Glutamatergic neuron (in vitro differentiated cells): ENCODE data around the gene RTN3. TPM values are rescaled to one million over a fixed set of nuclear protein-coding genes. Genes with fewer than 3 reads are reported as not detected.

Experiments
- DNase-seq: peaks from one replicate; pipeline ENCODE4 v3.0.0; 2022
- H3K27ac Mint-ChIP-seq: one replicate; pipeline ENCODE4 v1.8.0; 2020; ENCODE audit warnings: mild to moderate bottlenecking, mixed read lengths, inconsistent platforms; ENCODE audit not compliant: unreplicated experiment
- H3K27me3 Mint-ChIP-seq: one replicate; pipeline ENCODE4 v1.8.0; 2020; ENCODE audit warnings: mild to moderate bottlenecking, moderate library complexity, mixed read lengths, inconsistent platforms; ENCODE audit not compliant: unreplicated experiment
- H3K36me3 Mint-ChIP-seq: one replicate; pipeline ENCODE4 v1.8.0; 2020; ENCODE audit warnings: mild to moderate bottlenecking, mixed read lengths, inconsistent platforms; ENCODE audit not compliant: unreplicated experiment
- H3K4me1 Mint-ChIP-seq: one replicate; pipeline ENCODE4 v1.8.0; 2020; ENCODE audit warnings: mild to moderate bottlenecking, low read depth, mixed read lengths, inconsistent platforms; ENCODE audit not compliant: unreplicated experiment
- H3K4me3 Mint-ChIP-seq: one replicate; pipeline ENCODE4 v1.8.0; 2020; ENCODE audit warnings: mild to moderate bottlenecking, mixed read lengths, inconsistent platforms; ENCODE audit not compliant: unreplicated experiment
- H3K9me3 Mint-ChIP-seq: one replicate; pipeline ENCODE4 v1.8.0; 2020; ENCODE audit warnings: mild to moderate bottlenecking, moderate library complexity, mixed read lengths, inconsistent platforms; ENCODE audit not compliant: unreplicated experiment
- CTCF ChIP-seq: fragments of 200-600 bp; sonication (generic); IDR thresholded peaks from one replicate; pipeline ENCODE4 v1.5.0; 2021; ENCODE audit not compliant: partially characterized antibody, unreplicated experiment
- total RNA-seq: library from RNA; stranded (reverse); fragmentation: NEBNext Ultra II Directional; extraction: Animal tissue kit (Norgen Biotek cat#: 25700); gene quantifications from one replicate; pipeline ENCODE4 v1.2.1, GENCODE V29; 2021; ENCODE audit not compliant: unreplicated experiment

Gene RTN3
- total RNA-seq, 1 donor from 2014 or later, result 338 TPM

GRCh38 chr11:63765688-63766241 lies 84.5 kb downstream of the RTN3 start:
- Mint-ChIP-seq H3K27ac (peak overlapping the region; percentile 100), H3K36me3 (peaks cover 4% of the 10 kb centered on the region), H3K27me3 (peaks cover 45% of the 10 kb centered on the region), H3K4me1 (peaks cover 16% of the 10 kb centered on the region), H3K9me3 (peaks cover 43% of the 10 kb centered on the region), H3K4me3 (peak overlapping the region; percentile 99)
- DNase-seq, result peak; percentile 32
- TF ChIP-seq CTCF, result no peak

- H3K36me3 Mint-ChIP-seq, result peaks cover 4% of the 10 kb centered on the region
- H3K4me3 Mint-ChIP-seq, result peak overlapping the region; percentile 99
- H3K4me1 Mint-ChIP-seq, result peaks cover 11% of the 10 kb centered on the region
- H3K9me3 Mint-ChIP-seq, result peaks cover 36% of the 10 kb centered on the region
- peaks cover 40% of the 10 kb centered on the region for H3K27me3 Mint-ChIP-seq
- no peak for TF ChIP-seq CTCF
- DNase-seq, result peak; percentile 62
- H3K27ac Mint-ChIP-seq, result peak overlapping the region; percentile 100
Measured at GRCh38 chr11:63766531-63767235, 85.4 kb downstream of the RTN3 start.

DNA sequence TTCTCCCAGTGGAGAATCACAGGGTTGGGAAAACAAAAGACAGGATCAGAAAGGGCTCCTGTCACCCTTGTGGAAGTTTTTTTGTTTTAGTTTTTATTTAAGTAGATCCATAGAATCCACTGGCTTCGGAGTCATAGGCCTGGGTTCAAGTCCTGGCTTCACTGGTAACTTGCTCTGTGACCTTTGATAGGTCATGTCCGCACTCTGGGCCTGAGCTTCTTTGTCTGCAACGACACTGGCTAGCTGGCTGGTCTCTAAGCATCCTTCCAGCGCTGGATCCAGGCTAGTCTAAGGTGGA lies 85.9 kb downstream of the RTN3 start:
- no peak for TF ChIP-seq CTCF
- Mint-ChIP-seq H3K4me1 (peaks cover 8% of the 10 kb centered on the region), H3K27me3 (peaks cover 34% of the 10 kb centered on the region), H3K36me3 (peaks cover 4% of the 10 kb centered on the region), H3K4me3 (peak overlapping the region; percentile 99), H3K27ac (peak overlapping the region; percentile 100), H3K9me3 (peaks cover 31% of the 10 kb centered on the region)
- DNase-seq, result no peak

DNA sequence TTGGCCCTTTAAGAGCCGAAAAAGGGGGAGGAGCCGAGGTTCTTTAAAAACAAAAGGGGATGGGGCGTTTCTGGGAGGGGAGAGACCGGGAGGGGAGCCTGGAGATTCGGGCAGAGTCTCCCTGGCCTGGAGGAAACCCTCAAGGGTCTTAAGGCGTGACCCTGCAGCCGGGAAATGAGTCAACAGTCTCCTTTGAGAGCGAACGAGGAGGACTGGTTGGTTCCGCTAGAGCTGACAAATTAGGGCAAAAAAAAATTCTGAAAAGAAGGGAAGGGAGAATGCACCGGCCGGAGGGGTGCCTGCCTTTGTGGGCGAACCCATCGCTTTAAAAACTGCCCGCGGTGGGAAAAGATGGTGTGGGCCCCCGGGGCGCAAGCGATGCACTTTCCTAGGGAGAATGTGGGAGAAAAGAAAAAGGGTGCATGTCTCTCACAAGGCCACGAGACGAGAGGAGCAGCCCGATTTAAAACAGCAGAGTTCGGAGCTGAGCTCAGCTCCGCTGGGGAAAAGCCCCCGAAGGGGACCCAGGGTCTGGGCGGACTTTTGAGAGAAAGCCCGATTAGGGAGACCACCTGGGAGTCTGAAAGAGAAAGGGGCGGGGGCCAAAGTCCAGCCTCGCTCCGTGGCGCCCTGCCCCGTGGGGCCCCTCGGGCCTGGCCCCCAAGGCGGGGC lies 86.4 kb downstream of the RTN3 start:
- H3K27ac Mint-ChIP-seq, result peak overlapping the region; percentile 100
- peak; percentile 85 for DNase-seq
- peaks cover 4% of the 10 kb centered on the region for H3K36me3 Mint-ChIP-seq
- H3K27me3 Mint-ChIP-seq, result peaks cover 33% of the 10 kb centered on the region
- H3K4me3 Mint-ChIP-seq, result peak overlapping the region; percentile 99
- TF ChIP-seq CTCF, result no peak
- H3K4me1 Mint-ChIP-seq, result peaks cover 8% of the 10 kb centered on the region
- peaks cover 28% of the 10 kb centered on the region for H3K9me3 Mint-ChIP-seq
